CD8-positive, alpha-beta memory T cell (primary cell): ENCODE results near the gene NMNAT3. TPM values are rescaled to one million over a fixed set of nuclear protein-coding genes. Genes with fewer than 3 reads are reported as not detected.

Source experiments
- CTCF ChIA-PET: fragments of 350-600 bp; sonication (Branson Sonifier 250); formaldehyde crosslinking; loops from one replicate; lab custom pipeline; 2021; ENCODE audit warnings: antibody characterized with exemption; lab: Charles Lee
- POLR2A ChIA-PET: fragments of 350-600 bp; sonication (Branson Sonifier 250); formaldehyde crosslinking; loops from one replicate; lab custom pipeline; 2021; ENCODE audit warnings: antibody characterized with exemption; lab: Charles Lee
- DNase-seq, 5 donors: peaks; one replicate each; pipeline versions ENCODE4 v3.0.0 to v3.0.0-alpha.2; 2020 to 2022; ENCODE audit warnings: mixed read lengths in 1 of 5
- H3K27ac ChIP-seq: one replicate; pipeline ENCODE4 v1.7.0; 2013; ENCODE audit warnings: low read depth, mild to moderate bottlenecking, low read length, moderate library complexity
- H3K27me3 ChIP-seq: 2 replicates; pipeline ENCODE4 v1.7.0; 2013; ENCODE audit warnings: low read length, mild to moderate bottlenecking; ENCODE audit not compliant: insufficient read depth, poor library complexity, severe bottlenecking
- H3K36me3 ChIP-seq: 2 replicates; pipeline ENCODE4 v1.7.0; 2013; ENCODE audit warnings: mild to moderate bottlenecking, low read length, moderate library complexity; ENCODE audit not compliant: insufficient read depth
- H3K4me1 ChIP-seq: 2 replicates; pipeline ENCODE4 v1.7.0; 2013; ENCODE audit warnings: mild to moderate bottlenecking, low read length, moderate library complexity; ENCODE audit not compliant: insufficient read depth
- H3K4me3 ChIP-seq: 2 replicates; pipeline ENCODE4 v1.7.0; 2013; ENCODE audit warnings: mild to moderate bottlenecking, low read length
- H3K9me3 ChIP-seq: 2 replicates; pipeline ENCODE4 v1.7.0; 2013; ENCODE audit warnings: mild to moderate bottlenecking, low read length
- H3K27ac Mint-ChIP-seq, 8 donors: one replicate each; pipeline ENCODE4 v1.8.0; 2020 to 2021; ENCODE audit warnings: mixed read lengths in 8 of 8, mild to moderate bottlenecking in 6 of 8, inconsistent platforms in 3 of 8, moderate library complexity in 3 of 8
- H3K27me3 Mint-ChIP-seq, 2 donors: one replicate each; pipeline ENCODE4 v1.8.0; 2020 to 2021; ENCODE audit warnings: mixed read lengths in 2 of 2, mild to moderate bottlenecking in 1 of 2, moderate library complexity in 1 of 2
- H3K36me3 Mint-ChIP-seq, 3 donors: one replicate each; pipeline ENCODE4 v1.8.0; 2020 to 2021; ENCODE audit warnings: mixed read lengths in 3 of 3, inconsistent platforms in 1 of 3, mild to moderate bottlenecking in 1 of 3
- H3K4me1 Mint-ChIP-seq, 3 donors: one replicate each; pipeline ENCODE4 v1.8.0; 2020 to 2021; ENCODE audit warnings: mixed read lengths in 3 of 3, inconsistent platforms in 1 of 3, mild to moderate bottlenecking in 1 of 3
- H3K4me3 Mint-ChIP-seq, 7 donors: one replicate each; pipeline ENCODE4 v1.8.0; 2020 to 2021; ENCODE audit warnings: mixed read lengths in 7 of 7, mild to moderate bottlenecking in 6 of 7, moderate library complexity in 4 of 7, inconsistent platforms in 2 of 7
- H3K9me3 Mint-ChIP-seq, 5 donors: one replicate each; pipeline ENCODE4 v1.8.0; 2020 to 2022; ENCODE audit warnings: mixed read lengths in 5 of 5, mild to moderate bottlenecking in 3 of 5, moderate library complexity in 2 of 5, inconsistent platforms in 1 of 5
- polyA plus RNA-seq: library from polyadenylated mRNA; unstranded; fragments of 300-500 nt; fragmentation: Illumina TruSeq; gene quantifications from one replicate; pipeline ENCODE4 v1.2.3, GENCODE V29; 2021
- total RNA-seq, 2 experiments: library from RNA; stranded (reverse); gene quantifications; one replicate each; pipeline ENCODE4 v1.2.3, GENCODE V29; 2021

Gene NMNAT3
- total and polyA plus RNA-seq, 3 experiments from 2014 or later: 1.9 to 2.6 (median 2.1) TPM

GRCh38 chr3:139555249-139555648 is 122.5 kb downstream of the NMNAT3 start:
- no peaks in the 10 kb centered on the region for H3K4me1 Mint-ChIP-seq
- POLR2A ChIA-PET: no interaction called here

GRCh38 chr3:139554628-139555027 is 123.1 kb downstream of the NMNAT3 start:
- no peaks in the 10 kb centered on the region for H3K9me3 Mint-ChIP-seq
- CTCF ChIA-PET: no interaction called here

More at GRCh38 chr3:139555249-139555648, 122.5 kb downstream of the NMNAT3 start:
- Histone ChIP-seq H3K27ac (no peak overlapping the region), H3K27me3 (no peaks in the 10 kb centered on the region), H3K36me3 (no peaks in the 10 kb centered on the region), H3K4me3 (no peak overlapping the region), H3K9me3 (no peaks in the 10 kb centered on the region), H3K4me1 (no peaks in the 10 kb centered on the region)
- H3K27ac Mint-ChIP-seq: no peak overlapping the region
- CTCF ChIA-PET: no interaction called here
- no peak overlapping the region for H3K4me3 Mint-ChIP-seq
- no peaks in the 10 kb centered on the region for H3K27me3 Mint-ChIP-seq
- no peaks in the 10 kb centered on the region for H3K36me3 Mint-ChIP-seq
- DNase-seq: no peak
- H3K9me3 Mint-ChIP-seq: no peaks in the 10 kb centered on the region

GRCh38 chr3:139552632-139553365 is 125.0 kb downstream of the NMNAT3 start:
- H3K4me1 ChIP-seq: no peaks in the 10 kb centered on the region
- H3K27me3 Mint-ChIP-seq: peaks cover 4 to 5% of the 10 kb centered on the region in 2 donors

More at GRCh38 chr3:139554628-139555027, 123.1 kb downstream of the NMNAT3 start:
- Histone ChIP-seq H3K4me1 (no peaks in the 10 kb centered on the region), H3K36me3 (no peaks in the 10 kb centered on the region), H3K4me3 (no peak overlapping the region), H3K9me3 (no peaks in the 10 kb centered on the region), H3K27me3 (no peaks in the 10 kb centered on the region), H3K27ac (no peak overlapping the region)
- no peak for DNase-seq
- H3K27me3 Mint-ChIP-seq: peaks cover 0 to 4% of the 10 kb centered on the region in 2 donors
- H3K36me3 Mint-ChIP-seq: no peaks in the 10 kb centered on the region
- H3K4me1 Mint-ChIP-seq: no peaks in the 10 kb centered on the region
- POLR2A ChIA-PET: no interaction called here
- no peak overlapping the region for H3K27ac Mint-ChIP-seq
- peak overlapping the region in 1 of 7 donors; percentile 4 for H3K4me3 Mint-ChIP-seq

GRCh38 chr3:139548801-139549200 is 129.0 kb downstream of the NMNAT3 start:
- Histone ChIP-seq H3K27ac (no peak overlapping the region), H3K4me1 (no peaks in the 10 kb centered on the region), H3K36me3 (no peaks in the 10 kb centered on the region), H3K9me3 (no peaks in the 10 kb centered on the region), H3K4me3 (no peak overlapping the region), H3K27me3 (no peaks in the 10 kb centered on the region)
- H3K27ac Mint-ChIP-seq: no peak overlapping the region
- H3K4me1 Mint-ChIP-seq: no peaks in the 10 kb centered on the region
- no peak for DNase-seq
- no peaks in the 10 kb centered on the region for H3K9me3 Mint-ChIP-seq
- H3K36me3 Mint-ChIP-seq: no peaks in the 10 kb centered on the region
- H3K27me3 Mint-ChIP-seq: peaks cover 4 to 7% of the 10 kb centered on the region in 2 donors
- ChIA-PET CTCF (no interaction called here), POLR2A (no interaction called here)
- no peak overlapping the region for H3K4me3 Mint-ChIP-seq

More at GRCh38 chr3:139552632-139553365, 125.0 kb downstream of the NMNAT3 start:
- peak overlapping the region in 1 of 8 donors; percentile 11 for H3K27ac Mint-ChIP-seq
- H3K9me3 ChIP-seq: no peaks in the 10 kb centered on the region
- H3K9me3 Mint-ChIP-seq: no peaks in the 10 kb centered on the region
- no peaks in the 10 kb centered on the region for H3K36me3 Mint-ChIP-seq
- H3K36me3 ChIP-seq: no peaks in the 10 kb centered on the region
- H3K27me3 ChIP-seq: no peaks in the 10 kb centered on the region
- DNase-seq: no peak
- no peak overlapping the region for H3K4me3 ChIP-seq
- H3K4me3 Mint-ChIP-seq: no peak overlapping the region
- POLR2A ChIA-PET: no interaction called here
- no peak overlapping the region for H3K27ac ChIP-seq
- no peaks in the 10 kb centered on the region for H3K4me1 Mint-ChIP-seq
- CTCF ChIA-PET: no interaction called here

GRCh38 chr3:139547666-139548065 is 130.1 kb downstream of the NMNAT3 start:
- H3K4me3 Mint-ChIP-seq: no peak overlapping the region
- CTCF ChIA-PET: no interaction called here
- POLR2A ChIA-PET: no interaction called here

GRCh38 chr3:139546772-139547171 is 131.0 kb downstream of the NMNAT3 start:
- Mint-ChIP-seq H3K4me3 (no peak overlapping the region), H3K4me1 (no peaks in the 10 kb centered on the region), H3K27me3 (peaks cover 13 to 16% of the 10 kb centered on the region in 2 donors), H3K27ac (no peak overlapping the region), H3K36me3 (no peaks in the 10 kb centered on the region), H3K9me3 (no peaks in the 10 kb centered on the region)
- POLR2A ChIA-PET: no interaction called here
- Histone ChIP-seq H3K9me3 (no peaks in the 10 kb centered on the region), H3K36me3 (no peaks in the 10 kb centered on the region), H3K27me3 (no peaks in the 10 kb centered on the region), H3K4me3 (no peak overlapping the region), H3K27ac (no peak overlapping the region), H3K4me1 (no peaks in the 10 kb centered on the region)
- CTCF ChIA-PET: no interaction called here
- no peak for DNase-seq

More at GRCh38 chr3:139547666-139548065, 130.1 kb downstream of the NMNAT3 start:
- no peaks in the 10 kb centered on the region for H3K36me3 ChIP-seq
- no peaks in the 10 kb centered on the region for H3K4me1 ChIP-seq
- H3K27me3 Mint-ChIP-seq: peaks cover 7 to 9% of the 10 kb centered on the region in 2 donors
- no peaks in the 10 kb centered on the region for H3K27me3 ChIP-seq
- no peak overlapping the region for H3K27ac ChIP-seq
- H3K9me3 Mint-ChIP-seq: no peaks in the 10 kb centered on the region
- no peaks in the 10 kb centered on the region for H3K4me1 Mint-ChIP-seq
- H3K27ac Mint-ChIP-seq: no peak overlapping the region
- no peak overlapping the region for H3K4me3 ChIP-seq
- no peaks in the 10 kb centered on the region for H3K9me3 ChIP-seq
- H3K36me3 Mint-ChIP-seq: no peaks in the 10 kb centered on the region
- DNase-seq: no peak

- ChIA-PET CTCF (no interaction called here), POLR2A (no interaction called here)
- H3K4me1 ChIP-seq: no peaks in the 10 kb centered on the region
- DNase-seq: no peak
- Mint-ChIP-seq H3K4me3 (no peak overlapping the region), H3K4me1 (peaks cover 4 to 15% (median 4%) of the 10 kb centered on the region in 3 donors), H3K27me3 (peaks cover 20 to 50% of the 10 kb centered on the region in 2 donors), H3K27ac (no peak overlapping the region), H3K36me3 (no peaks in the 10 kb centered on the region), H3K9me3 (no peaks in the 10 kb centered on the region)
- no peaks in the 10 kb centered on the region for H3K9me3 ChIP-seq
- no peak overlapping the region for H3K4me3 ChIP-seq
- no peaks in the 10 kb centered on the region for H3K36me3 ChIP-seq
- H3K27ac ChIP-seq: no peak overlapping the region
- no peaks in the 10 kb centered on the region for H3K27me3 ChIP-seq
These were observed 136.1 kb downstream of the NMNAT3 start for GRCh38 chr3:139541532-139542288.
